OCI-LY3 (cell line): ENCODE data around the gene LRP6.

Experiments
- H2AFZ ChIP-seq: fragments of 200-600, 300-600 bp; shearing (Covaris generic); 2 replicates; pipeline ENCODE4 v1.6.0; 2014; ENCODE audit warnings: antibody characterized with exemption, low read depth, low read length
- H3K27ac ChIP-seq: fragments of 200-600, 300-600 bp; sonication (generic); 2 replicates; pipeline ENCODE4 v1.5.1; 2014; ENCODE audit warnings: mild to moderate bottlenecking, low read length, moderate library complexity, mixed read lengths
- H3K27me3 ChIP-seq: fragments of 200-600, 300-600 bp; sonication (generic); 2 replicates; pipeline ENCODE4 v1.6.1; 2014; ENCODE audit warnings: low read depth, low read length, mixed read lengths
- H3K36me3 ChIP-seq: fragments of 200-600, 300-600 bp; sonication (generic); replicated peaks from 2 replicates; pipeline ENCODE3; 2014; ENCODE audit warnings: low read depth, low read length, mixed read lengths
- H3K4me1 ChIP-seq: fragments of 300-600, 200-600 bp; sonication (generic); 2 replicates; pipeline ENCODE4 v1.6.1; 2014; ENCODE audit warnings: low read length, mixed read lengths
- H3K4me2 ChIP-seq: fragments of 200-600, 300-600 bp; sonication (generic); 2 replicates; pipeline ENCODE4 v1.6.1; 2014; ENCODE audit warnings: low read length, mixed read lengths
- H3K4me3 ChIP-seq: fragments of 300-600, 200-600 bp; sonication (generic); 2 replicates; pipeline ENCODE4 v1.5.1; 2014; ENCODE audit warnings: antibody characterized with exemption, mild to moderate bottlenecking, low read length, moderate library complexity
- H3K79me2 ChIP-seq: fragments of 300-600, 200-600 bp; shearing (Covaris generic); 2 replicates; pipeline ENCODE4 v1.6.1; 2014; ENCODE audit warnings: mild to moderate bottlenecking, low read length, mixed read lengths
- H3K9ac ChIP-seq: fragments of 300-600, 200-600 bp; shearing (Covaris generic); 2 replicates; pipeline ENCODE4 v1.6.0; 2014; ENCODE audit warnings: mild to moderate bottlenecking, low read length, moderate library complexity
- H3K9me3 ChIP-seq: fragments of 200-600, 300-600 bp; shearing (Covaris generic); 2 replicates; pipeline ENCODE4 v1.6.1; 2014; ENCODE audit warnings: low read length, mixed read lengths; ENCODE audit not compliant: insufficient read depth
- H4K20me1 ChIP-seq: fragments of 200-600, 300-600 bp; sonication (generic); 2 replicates; pipeline ENCODE4 v1.6.1; 2016; ENCODE audit warnings: low read length, mixed read lengths; ENCODE audit not compliant: insufficient read depth
- CTCF ChIP-seq: fragments of 200-600, 300-600 bp; sonication (generic); IDR thresholded peaks from 2 replicates; pipeline ENCODE4 v1.5.1; 2014; ENCODE audit warnings: antibody characterized with exemption, low read length, low read depth
- EZH2phosphoT487 ChIP-seq: fragments of 200-600 bp; shearing (Covaris generic); IDR thresholded peaks from 2 replicates; pipeline ENCODE4 v1.6.1; 2018; ENCODE audit warnings: antibody characterized with exemption, mixed run types, low read depth

Gene LRP6

GRCh38 chr12:12272869-12273268 is 6.0 kb upstream of the LRP6 start:
- Histone ChIP-seq H2AFZ (no peak overlapping the region), H3K4me1 (peaks cover 3% of the 10 kb centered on the region), H4K20me1 (no peaks in the 10 kb centered on the region), H3K27ac (no peak overlapping the region), H3K9ac (no peak overlapping the region), H3K27me3 (no peaks in the 10 kb centered on the region), H3K4me3 (no peak overlapping the region), H3K36me3 (no peaks in the 10 kb centered on the region), H3K4me2 (no peak overlapping the region), H3K79me2 (no peaks in the 10 kb centered on the region), H3K9me3 (0 out of 2 replicates have a peak, but pooled peaks cover 5% of the 10 kb centered on the region)
- TF ChIP-seq EZH2phosphoT487 (no peak), CTCF (no peak)

- H2AFZ ChIP-seq = no peak overlapping the region
- H3K4me1 ChIP-seq = peaks cover 8% of the 10 kb centered on the region
- H3K9ac ChIP-seq = no peak overlapping the region
- H3K36me3 ChIP-seq = no peaks in the 10 kb centered on the region
- no peak for TF ChIP-seq EZH2phosphoT487
- no peak for TF ChIP-seq CTCF
- H3K27me3 ChIP-seq = no peaks in the 10 kb centered on the region
- no peak overlapping the region for H3K4me2 ChIP-seq
- H3K9me3 ChIP-seq = no peaks in the 10 kb centered on the region
- H3K27ac ChIP-seq = no peak overlapping the region
- no peaks in the 10 kb centered on the region for H4K20me1 ChIP-seq
- H3K4me3 ChIP-seq = no peak overlapping the region
- peaks cover 15% of the 10 kb centered on the region for H3K79me2 ChIP-seq
Measured at GRCh38 chr12:12270226-12270625, 3.4 kb upstream of the LRP6 start.

GRCh38 chr12:12267742-12268200 is 927 bp upstream of the LRP6 start:
- Histone ChIP-seq H2AFZ (peak overlapping the region; percentile 96), H4K20me1 (peaks cover 10% of the 10 kb centered on the region; the same call in 1 of the 2 replicates), H3K36me3 (no peaks in the 10 kb centered on the region), H3K4me1 (peaks cover 15% of the 10 kb centered on the region), H3K79me2 (peaks cover 33% of the 10 kb centered on the region), H3K9ac (peak overlapping the region; percentile 85), H3K4me2 (peak overlapping the region; percentile 81), H3K27me3 (0 out of 2 replicates have a peak, but pooled peaks cover 8% of the 10 kb centered on the region), H3K9me3 (no peaks in the 10 kb centered on the region), H3K27ac (no peak overlapping the region), H3K4me3 (peak overlapping the region; percentile 96)
- no peak for TF ChIP-seq CTCF
- TF ChIP-seq EZH2phosphoT487 = no peak

- H3K4me3 ChIP-seq = peak overlapping the region; percentile 96
- peak overlapping the region; percentile 18; the same call in 1 of the 2 replicates for H3K27ac ChIP-seq
- peaks cover 10% of the 10 kb centered on the region; the same call in 1 of the 2 replicates for H4K20me1 ChIP-seq
- H3K4me1 ChIP-seq = peaks cover 15% of the 10 kb centered on the region
- peak overlapping the region; percentile 85 for H3K9ac ChIP-seq
- 0 out of 2 replicates have a peak, but pooled peaks cover 8% of the 10 kb centered on the region for H3K27me3 ChIP-seq
- peak overlapping the region; percentile 96 for H2AFZ ChIP-seq
- H3K4me2 ChIP-seq = peak overlapping the region; percentile 81
- TF ChIP-seq CTCF = no peak
- TF ChIP-seq EZH2phosphoT487 = no peak
- peaks cover 40% of the 10 kb centered on the region for H3K79me2 ChIP-seq
- H3K9me3 ChIP-seq = no peaks in the 10 kb centered on the region
- H3K36me3 ChIP-seq = no peaks in the 10 kb centered on the region
Measured at GRCh38 chr12:12266389-12266872, 413 bp downstream of the LRP6 start.
